HepG2 (cell line): ENCODE results near the gene SRCIN1. TPM values are rescaled to one million over a fixed set of nuclear protein-coding genes. Genes with fewer than 3 reads are reported as not detected.
A peak's percentile ranks its signal among the peaks of the same experiment; 100 is the strongest.

Experiments used
- DBP ChIP-seq: sonication (generic); formaldehyde crosslinking; IDR thresholded peaks from 2 replicates; pipeline ENCODE4 v1.4.0; 2020; ENCODE audit warnings: missing genetic modification reagents; ENCODE audit errors: not compliant biosample characterization
- HNRNPH1 ChIP-seq: fragments of 200-400 bp; formaldehyde crosslinking; optimal IDR thresholded peaks from 2 replicates; pipeline ENCODE3; 2017; ENCODE audit warnings: mild to moderate bottlenecking, low read depth, low read length
- HOMEZ ChIP-seq: IDR thresholded peaks from 2 replicates; pipeline ENCODE4 v1.6.1; 2016; ENCODE audit warnings: low read depth
- JUNB ChIP-seq: sonication (generic); formaldehyde crosslinking; IDR thresholded peaks from 2 replicates; pipeline ENCODE4 v1.8.0; 2022; ENCODE audit warnings: missing genetic modification reagents, mild to moderate bottlenecking, borderline replicate concordance
- KAT7 ChIP-seq: IDR thresholded peaks from 2 replicates; pipeline ENCODE4 v1.6.1; 2018; ENCODE audit warnings: borderline replicate concordance, missing compliant biosample characterization
- POLR2A ChIP-seq, 2 experiments: IDR thresholded peaks; 2 replicates each; pipeline ENCODE4 v1.6.1; 2011; ENCODE audit warnings: low read depth in 2 of 2, low read length in 2 of 2, mild to moderate bottlenecking in 1 of 2, moderate library complexity in 1 of 2; ENCODE audit not compliant: insufficient read depth in 1 of 2
- SATB2 ChIP-seq: sonication (generic); formaldehyde crosslinking; IDR thresholded peaks from 2 replicates; pipeline ENCODE4 v1.5.0; 2020; ENCODE audit warnings: missing genetic modification reagents
- SMYD3 ChIP-seq: sonication (generic); formaldehyde crosslinking; IDR thresholded peaks from 2 replicates; pipeline ENCODE4 v1.8.1; 2023; ENCODE audit warnings: mild to moderate bottlenecking, missing genetic modification reagents
- SRSF9 ChIP-seq: fragments of 200-400 bp; formaldehyde crosslinking; IDR thresholded peaks from 2 replicates; pipeline ENCODE4 v1.6.1; 2018; ENCODE audit warnings: borderline replicate concordance, mild to moderate bottlenecking, low read depth, low read length; ENCODE audit not compliant: insufficient read depth, poor library complexity, severe bottlenecking
- SRY ChIP-seq: sonication (generic); formaldehyde crosslinking; IDR thresholded peaks from 2 replicates; pipeline ENCODE4 v1.8.0; 2022; ENCODE audit warnings: mild to moderate bottlenecking, missing genetic modification reagents
- ZBTB33 ChIP-seq: sonication (generic); formaldehyde crosslinking; IDR thresholded peaks from 2 replicates; pipeline ENCODE4 v1.4.0; 2020; ENCODE audit warnings: missing genetic modification reagents
- ZBTB4 ChIP-seq: sonication (generic); formaldehyde crosslinking; IDR thresholded peaks from 2 replicates; pipeline ENCODE4 v1.4.0; 2020; ENCODE audit warnings: missing genetic modification reagents, mild to moderate bottlenecking, borderline replicate concordance
- ZMYM4 ChIP-seq: sonication (generic); formaldehyde crosslinking; IDR thresholded peaks from 2 replicates; pipeline ENCODE4 v1.8.1; 2023; ENCODE audit warnings: mild to moderate bottlenecking, missing genetic modification reagents
- ZNF10 ChIP-seq: sonication (generic); formaldehyde crosslinking; IDR thresholded peaks from 2 replicates; pipeline ENCODE4 v1.4.0; 2020; ENCODE audit warnings: mild to moderate bottlenecking, low read depth, missing genetic modification reagents, borderline replicate concordance
- ZNF281 ChIP-seq: sonication (generic); formaldehyde crosslinking; IDR thresholded peaks from 2 replicates; pipeline ENCODE4 v1.4.0; 2020; ENCODE audit warnings: missing genetic modification reagents, borderline replicate concordance
- ZNF501 ChIP-seq: sonication (generic); formaldehyde crosslinking; IDR thresholded peaks from 2 replicates; pipeline ENCODE4 v1.5.1; 2020; ENCODE audit warnings: mild to moderate bottlenecking, moderate library complexity, missing genetic modification reagents
- ZNF563 ChIP-seq: sonication (generic); formaldehyde crosslinking; IDR thresholded peaks from 2 replicates; pipeline ENCODE4 v1.8.0; 2022; ENCODE audit warnings: mild to moderate bottlenecking, moderate library complexity, missing genetic modification reagents
- ZNF580 ChIP-seq: IDR thresholded peaks from 2 replicates; pipeline ENCODE4 v1.6.1; 2016; ENCODE audit warnings: low read depth, borderline replicate concordance
- ZNF614 ChIP-seq: IDR thresholded peaks from 2 replicates; pipeline ENCODE4 v1.6.1; 2018; ENCODE audit warnings: missing biosample characterization, missing genetic modification reagents, inconsistent platforms, borderline replicate concordance
- polyA plus RNA-seq, 8 experiments: library from polyadenylated mRNA; depleted of rRNA in 3 of 8; stranded (reverse) in 7 of 8; unstranded in 1 of 8; fragments of >200 nt; fragmentation: Illumina TruSeq in 4 of 8; extraction: Trizol in 4 of 8; gene quantifications; 2 replicates each; pipeline versions ENCODE4 v1.2.1 to v1.2.3, GENCODE V29; 2011 to 2016; ENCODE audit warnings: low read depth in 4 of 8, missing spikeins in 1 of 8, mixed read lengths in 1 of 8; ENCODE audit not compliant: insufficient read depth in 1 of 8
- total RNA-seq, 5 experiments: library from RNA; depleted of rRNA; stranded (reverse); fragments of >200 nt; fragmentation: Illumina TruSeq; extraction: Trizol; gene quantifications; 2 replicates each; pipeline ENCODE4 v1.2.3, GENCODE V29; 2016; ENCODE audit warnings: low read depth in 1 of 5

Gene SRCIN1
- total and polyA plus RNA-seq, 2 of the 13 experiments (the other 11 are each of a cell fraction or from before 2014, with no cell fraction given) = 1.2 to 9.6 TPM

GRCh38 chr17:38628441-38628840 lies 22.7 kb upstream of the SRCIN1 start (continued):
- TF ChIP-seq ZNF281 (CRISPR knock-in tag) (peak; percentile 83; the same call in 1 of the 2 replicates), JUNB (no peak), HOMEZ (CRISPR knock-in tag) (peak; percentile 42; the same call in 1 of the 2 replicates), POLR2A (IDR thresholded peaks at IDR 0.05; ENCODE audit: insufficient read depth in 1 of 2, low read depth in 2 of 2, low read length in 2 of 2) (0 out of 4 replicates have a peak, but pooled peaks of 1 of the 2 experiments have one; percentile 42), SMYD3 (no peak), SRY (CRISPR knock-in tag) (no peak), SATB2 (CRISPR knock-in tag) (no peak), ZNF614 (no peak), KAT7 (CRISPR knock-in tag) (no peak), SRSF9 (no peak), ZNF580 (no peak), ZMYM4 (CRISPR knock-in tag) (peak; percentile 94), DBP (CRISPR knock-in tag) (no peak), ZNF501 (CRISPR knock-in tag) (peak; percentile 55; the same call in 1 of the 2 replicates), ZNF563 (CRISPR knock-in tag) (no peak), HNRNPH1 (no peak), ZNF10 (CRISPR knock-in tag) (no peak), ZBTB33 (CRISPR knock-in tag) (no peak), ZBTB4 (CRISPR knock-in tag) (no peak)
